Loucy (cell line): Measurements from ENCODE around the gene B4GALNT1.

Experiments used
- CTCF ChIP-seq: fragments of 200-600 bp; sonication (generic); conservative IDR thresholded peaks from 2 replicates; pipeline ENCODE4 v1.5.1; 2014; ENCODE audit warnings: mild to moderate bottlenecking, antibody characterized with exemption, low read length
- EZH2phosphoT487 ChIP-seq: fragments of 200-600 bp; IDR thresholded peaks from 2 replicates; pipeline ENCODE4 v1.6.1; 2018; ENCODE audit warnings: antibody characterized with exemption, mild to moderate bottlenecking, moderate library complexity, borderline replicate concordance

- TF ChIP-seq CTCF (no peak), EZH2phosphoT487 (no peak)
These were observed 24.7 kb upstream of the B4GALNT1 start for GRCh38 chr12:57657744-57658143.
